Kidney glomerular epithelial cell (primary cell): ENCODE measurements around the gene PHF13.
"Not testable (repeated sequence)": the region's sequence is repeated elsewhere in the genome, so short reads cannot be mapped to it uniquely, and the experiment has no call there.

ENCODE experiments used
- DNase-seq: peaks from one replicate; lab custom pipeline; 2025; lab: John Stamatoyannopoulos, UW

Gene PHF13

DNA sequence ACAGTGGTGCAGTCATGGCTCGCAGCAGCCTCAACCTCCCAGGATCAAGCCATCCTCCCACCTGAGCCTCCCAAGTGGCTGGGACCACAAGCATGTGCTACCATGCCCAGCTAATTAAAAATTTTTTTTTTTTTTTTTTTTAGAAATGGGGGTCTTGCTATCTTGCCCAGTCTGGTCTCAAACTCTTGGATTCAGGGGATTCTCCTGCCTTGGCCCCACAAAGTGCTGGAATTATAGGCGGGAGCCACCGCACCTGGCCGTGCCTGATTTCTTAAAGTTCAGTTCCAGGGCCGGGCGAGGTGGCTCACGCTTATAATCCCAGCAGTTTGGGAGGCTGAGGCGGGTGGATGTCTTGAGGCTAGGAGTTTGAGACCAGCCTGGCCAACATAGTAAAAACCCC, 17.5 kb downstream of the PHF13 start:
- DNase-seq: no peak

DNA sequence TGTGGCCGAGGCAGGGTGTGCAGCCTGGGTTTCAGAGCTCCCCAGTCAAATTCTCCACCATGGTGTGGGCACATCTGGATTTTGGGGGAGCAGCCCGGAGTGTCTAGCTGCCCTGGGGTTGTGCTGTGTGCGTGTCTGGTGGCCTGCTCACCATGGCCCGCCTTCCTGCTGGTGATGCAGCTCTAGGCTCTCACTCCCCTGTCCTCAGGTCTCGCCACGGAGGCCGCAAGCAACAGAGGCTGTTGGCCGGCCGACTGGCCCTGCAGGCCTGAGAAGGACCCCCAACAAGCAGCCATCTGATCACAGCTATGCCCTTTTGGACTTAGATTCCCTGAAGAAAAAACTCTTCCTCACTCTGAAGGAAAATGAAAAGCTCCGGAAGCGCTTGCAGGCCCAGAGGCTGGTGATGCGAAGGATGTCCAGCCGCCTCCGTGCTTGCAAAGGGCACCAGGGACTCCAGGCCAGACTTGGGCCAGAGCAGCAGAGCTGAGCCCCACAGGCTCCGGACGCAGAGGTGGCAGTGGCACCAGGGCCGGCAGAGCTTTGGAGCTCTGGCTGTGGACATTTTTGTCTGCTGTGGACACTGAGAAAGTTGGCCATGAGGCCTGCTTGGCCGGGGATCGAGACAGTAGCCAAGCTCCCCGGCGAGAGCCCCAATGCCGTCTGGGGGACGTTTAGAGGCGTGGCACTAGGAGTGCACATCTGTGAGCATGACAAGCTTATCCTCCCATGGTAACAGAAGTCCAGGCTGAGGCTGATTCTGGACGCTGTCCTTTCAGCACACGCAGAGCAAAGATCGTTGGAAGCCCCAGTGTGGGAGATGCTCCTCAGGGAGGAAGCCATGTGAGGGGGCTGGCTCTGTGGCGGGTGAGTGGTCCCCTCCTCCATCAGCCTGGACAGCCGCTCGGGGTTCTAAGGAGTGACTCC, 19.3 kb downstream of the PHF13 start:
- DNase-seq: no peak

DNA sequence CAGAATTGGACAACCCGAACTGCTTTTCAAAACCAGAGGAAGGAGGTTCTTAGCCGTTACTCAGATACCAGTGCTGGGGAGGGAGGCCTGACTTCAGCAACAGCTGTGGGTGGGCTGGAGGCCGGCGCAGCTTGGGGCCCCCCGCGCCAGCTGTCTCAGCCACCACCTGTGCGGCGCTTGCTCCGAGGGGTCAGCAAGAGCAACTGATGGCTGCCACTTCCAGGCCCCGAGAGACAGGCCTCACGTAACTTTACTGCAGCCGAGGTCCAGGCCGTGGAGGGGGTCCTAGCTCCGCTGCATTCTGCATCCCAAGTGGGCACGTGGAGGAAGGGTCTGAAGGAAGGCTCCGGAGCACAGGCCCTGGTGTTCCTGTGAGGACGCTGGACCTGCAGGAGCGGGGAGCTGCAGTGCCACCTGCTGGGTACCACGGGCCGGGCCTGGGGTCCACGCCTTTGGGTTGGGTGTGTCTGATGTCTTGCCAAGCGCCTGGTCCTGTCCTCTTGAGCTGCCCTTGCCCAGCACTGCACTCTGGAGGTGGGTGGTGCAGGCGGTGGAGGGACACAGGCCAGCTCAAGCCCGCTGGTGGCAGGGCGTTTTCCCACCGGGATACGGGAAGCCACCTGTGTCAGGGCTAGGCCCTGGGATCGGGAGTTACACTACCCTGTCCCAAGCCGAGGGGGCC, 21.0 kb downstream of the PHF13 start:
- no peak for DNase-seq

DNA sequence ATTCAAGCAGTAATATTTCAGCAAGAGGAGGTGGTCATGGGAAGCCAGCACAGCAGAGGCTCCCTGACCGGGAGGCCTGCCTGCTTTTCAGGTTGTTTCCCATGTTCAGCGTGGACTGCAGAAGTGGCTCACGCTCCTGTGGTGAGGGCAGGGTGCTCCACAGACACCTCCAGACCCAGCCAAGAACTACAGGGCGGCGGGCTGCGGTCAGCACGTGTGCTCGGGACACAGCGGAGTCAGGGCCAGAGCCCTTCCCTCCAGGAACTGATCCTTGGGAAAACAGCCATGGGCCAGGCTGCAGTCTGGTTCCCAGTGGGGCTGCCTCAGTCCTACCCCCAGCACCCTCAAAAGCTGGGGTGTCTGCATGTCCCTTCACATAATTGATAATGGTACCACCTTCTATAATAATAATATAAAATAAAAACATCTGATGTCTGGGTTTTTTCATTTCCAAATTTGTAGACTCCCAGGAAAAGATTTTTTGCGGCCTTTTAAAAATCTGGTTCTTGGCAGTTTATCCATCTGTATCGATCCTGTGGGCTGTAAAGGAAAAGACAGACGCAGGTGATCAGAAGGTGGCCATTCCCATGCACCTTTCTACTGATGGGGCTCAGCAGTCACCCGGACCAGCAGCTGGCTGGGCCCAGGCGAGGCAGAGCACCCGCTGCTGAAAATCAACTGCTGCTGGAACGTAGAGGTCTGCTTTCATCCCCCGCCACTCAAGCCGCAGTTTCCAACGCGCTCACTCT, 21.8 kb downstream of the PHF13 start:
- DNase-seq: no peak

DNA sequence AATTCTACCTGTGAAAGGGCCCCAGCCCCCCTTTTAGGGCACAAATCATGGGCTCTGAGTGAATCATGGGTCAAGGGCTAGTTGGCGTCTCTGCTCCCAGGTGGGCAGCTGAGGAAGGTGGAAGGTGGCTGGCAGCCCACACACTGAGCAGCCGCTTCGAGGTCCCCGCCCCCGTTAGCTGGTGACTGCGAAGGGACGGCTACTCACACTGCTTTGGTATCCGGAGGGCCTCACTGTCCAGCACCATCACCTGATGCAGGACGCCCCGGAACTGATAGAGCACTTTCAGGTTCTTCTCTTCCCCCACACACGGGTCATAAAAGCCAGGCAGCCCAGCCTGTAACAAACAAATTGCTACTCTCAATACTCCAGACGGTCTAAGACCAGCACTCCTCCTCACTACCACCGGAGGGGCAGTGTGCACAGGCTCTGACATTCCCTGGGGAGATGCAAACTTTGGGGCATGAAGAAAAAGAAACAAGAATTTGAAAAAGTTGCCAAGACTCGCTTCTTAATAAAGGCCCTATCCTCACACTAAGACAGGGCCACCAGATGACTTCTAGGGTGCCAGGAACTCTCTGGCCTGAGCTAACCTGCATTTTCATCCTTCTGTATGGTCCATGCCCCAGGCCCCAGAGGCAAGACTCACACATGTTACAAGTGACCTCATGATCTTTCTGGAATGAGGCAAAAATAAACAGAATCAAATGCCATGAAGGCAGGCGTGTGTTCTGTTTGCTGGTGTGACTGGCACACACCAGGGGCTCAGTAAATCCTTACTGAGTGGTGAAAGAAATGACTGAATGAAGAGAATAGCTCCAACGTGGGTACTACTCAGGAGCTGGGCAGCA, 22.6 kb downstream of the PHF13 start:
- no peak for DNase-seq

DNA sequence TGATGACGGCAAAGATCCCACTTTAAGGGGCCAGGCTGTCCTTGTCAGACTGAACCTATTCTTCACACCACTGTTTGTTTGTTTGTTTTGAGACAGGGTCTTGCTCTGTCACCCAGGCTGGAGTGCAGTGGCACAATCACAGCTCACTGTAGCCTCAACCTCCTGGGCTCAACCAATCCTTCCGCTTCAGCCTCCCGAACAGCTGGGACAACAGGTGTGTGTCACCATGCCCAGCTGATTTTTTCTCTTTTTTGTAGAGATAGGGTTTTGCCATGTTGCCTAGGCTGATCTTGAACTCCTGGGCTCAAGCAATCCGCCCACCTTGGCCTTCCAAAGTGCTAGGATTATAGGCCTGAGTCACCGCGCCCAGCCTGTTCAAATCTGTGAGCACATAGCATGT, 23.2 kb downstream of the PHF13 start:
- DNase-seq: not testable (repeated sequence)

DNA sequence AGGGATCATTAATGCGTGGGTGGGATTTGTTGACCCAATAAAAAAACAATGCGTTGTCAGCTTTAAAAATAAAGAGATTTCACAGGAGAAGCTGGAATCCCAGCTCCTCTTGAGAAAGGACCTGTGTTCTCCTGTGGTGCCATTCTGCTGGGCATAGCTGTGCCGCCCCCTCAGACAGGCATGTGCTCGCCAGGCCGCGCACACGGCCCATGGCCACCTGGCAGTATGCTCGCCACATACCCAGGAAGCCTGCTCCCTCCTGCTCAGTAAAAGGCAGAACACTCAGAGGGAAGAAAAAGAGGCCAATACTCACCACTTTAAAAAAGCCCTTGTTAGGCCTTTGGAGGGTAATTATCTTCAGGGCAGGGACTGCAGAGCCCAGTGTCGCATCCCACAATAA, 24.2 kb downstream of the PHF13 start:
- no peak for DNase-seq

DNA sequence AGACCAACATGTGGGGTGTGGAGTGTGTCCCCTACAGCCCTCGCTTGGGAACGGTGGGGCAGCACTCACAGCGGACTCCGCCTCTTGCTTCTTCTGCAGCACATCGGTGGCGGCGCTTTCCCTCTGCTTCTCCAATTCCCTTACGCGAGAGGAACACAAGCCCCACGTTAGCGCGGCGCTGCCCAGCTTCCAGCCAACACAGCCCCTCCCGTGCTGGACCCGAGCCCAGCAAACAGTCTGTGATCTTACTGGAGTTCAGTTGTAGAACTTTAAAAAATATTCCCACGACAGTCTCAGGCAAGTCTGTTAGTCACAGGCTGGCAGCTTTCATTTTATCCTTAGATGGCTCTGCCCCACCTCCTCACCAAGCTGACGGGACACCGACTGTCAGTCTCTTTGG, 24.7 kb downstream of the PHF13 start:
- peak; percentile 11 for DNase-seq

DNA sequence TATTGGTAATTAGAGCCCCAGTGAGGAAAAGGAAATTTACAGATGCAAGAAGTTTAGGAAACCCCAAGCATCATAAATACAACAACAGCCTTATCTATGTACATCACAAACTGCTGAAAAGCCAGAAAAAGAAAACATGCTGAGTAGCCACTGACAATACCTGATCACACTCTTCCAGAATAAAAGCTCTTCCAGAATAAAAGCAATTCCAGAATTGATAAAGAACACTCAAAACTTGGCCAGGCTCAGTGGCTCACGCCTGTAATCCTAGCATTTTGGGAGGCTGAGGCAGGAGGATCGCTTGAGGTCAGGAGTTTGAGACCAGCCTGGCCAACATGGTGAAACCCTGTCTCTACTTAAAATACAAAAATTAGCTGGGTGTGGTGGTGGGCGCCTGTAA, 27.3 kb downstream of the PHF13 start:
- DNase-seq: not testable (repeated sequence)

DNA sequence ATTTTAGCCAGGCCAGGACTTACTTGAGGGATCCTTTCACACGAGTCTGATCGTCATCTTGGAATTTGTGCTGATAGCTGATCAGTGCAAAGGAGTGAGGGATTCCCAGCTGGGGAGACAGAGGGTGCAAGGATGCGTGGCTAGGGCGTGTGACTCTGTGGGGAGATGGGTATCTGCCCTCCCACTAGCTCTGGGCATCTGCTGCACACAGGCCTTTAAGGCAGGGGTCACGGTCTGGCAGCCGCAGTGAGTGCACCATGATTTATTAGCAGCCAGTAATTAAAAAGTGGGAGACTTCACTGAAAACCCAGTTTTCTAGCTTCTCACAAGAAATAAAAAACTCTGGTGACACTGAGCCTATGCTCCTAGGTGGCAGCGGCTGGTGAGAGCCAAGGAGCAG, 31.5 kb downstream of the PHF13 start:
- peak; percentile 76 for DNase-seq

DNA sequence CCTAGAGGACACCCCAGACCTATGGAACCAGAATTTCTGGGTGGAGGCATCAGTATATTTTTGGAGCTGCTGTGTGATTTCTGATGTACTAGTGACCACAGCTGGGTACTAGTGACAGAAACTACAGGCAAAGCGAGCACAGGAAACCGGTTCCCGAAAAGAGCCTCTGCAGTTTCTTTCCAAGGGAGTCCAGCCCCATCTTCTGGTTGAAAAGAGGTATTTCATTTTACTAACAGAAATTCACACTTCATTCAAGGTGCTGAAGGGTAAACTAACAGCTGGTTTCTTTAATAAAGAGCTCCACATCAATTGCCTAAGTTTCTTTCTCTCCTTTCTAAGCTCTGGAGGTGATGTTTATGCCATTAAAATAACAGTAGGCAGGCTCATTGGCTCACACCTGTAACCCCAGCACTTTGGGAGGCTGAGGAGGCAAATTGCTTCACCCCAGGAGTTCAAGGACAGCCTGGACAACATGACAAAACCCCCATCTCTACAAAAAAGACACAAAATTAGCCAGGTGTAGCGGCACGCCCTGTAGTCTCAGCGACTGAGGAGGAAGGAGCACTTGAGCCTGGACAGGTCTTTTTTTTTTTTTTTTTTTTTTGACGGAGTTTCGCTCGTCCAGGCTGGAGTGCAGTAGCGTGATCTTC, 33.1 kb downstream of the PHF13 start:
- peak; percentile 50 for DNase-seq

DNA sequence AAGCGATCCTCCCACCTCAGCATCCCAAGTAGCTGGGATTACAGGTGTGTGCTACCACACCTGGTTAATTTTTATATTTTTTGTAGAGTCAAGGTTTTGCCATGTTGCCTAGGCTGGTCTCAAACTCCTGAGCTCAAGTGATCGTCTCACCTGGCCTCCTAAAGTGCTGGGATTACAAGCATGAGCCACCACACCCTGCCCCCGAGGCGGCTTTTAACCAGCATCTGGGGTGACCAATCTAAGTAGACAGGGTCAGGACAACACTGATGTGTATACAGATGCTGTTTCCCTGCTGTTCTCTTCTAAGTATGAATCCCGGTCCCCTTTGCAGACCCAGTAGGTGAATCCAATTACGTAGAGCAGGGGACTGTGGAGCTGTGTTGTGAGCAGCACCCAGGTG, 35.0 kb downstream of the PHF13 start:
- no peak for DNase-seq

DNA sequence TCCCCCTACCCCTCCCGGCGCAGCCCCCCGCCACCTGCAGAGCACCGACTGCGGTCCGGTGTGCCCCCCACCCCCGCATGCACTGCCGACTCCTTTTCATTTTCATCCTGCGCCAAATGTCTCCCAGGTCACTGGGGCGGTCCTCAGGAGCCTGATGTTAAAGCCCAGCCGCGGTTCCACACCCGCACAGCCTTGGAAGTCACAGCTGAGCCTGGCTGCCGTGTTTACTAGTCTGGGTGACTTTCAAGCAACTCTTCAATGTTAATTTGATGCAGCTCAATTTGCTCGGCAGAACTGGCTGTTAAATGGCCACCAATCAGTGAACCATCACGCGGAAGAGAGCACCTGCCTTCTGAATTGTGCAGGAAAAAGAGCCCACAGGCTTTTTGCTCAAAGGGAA, 38.4 kb downstream of the PHF13 start:
- no peak for DNase-seq

DNA sequence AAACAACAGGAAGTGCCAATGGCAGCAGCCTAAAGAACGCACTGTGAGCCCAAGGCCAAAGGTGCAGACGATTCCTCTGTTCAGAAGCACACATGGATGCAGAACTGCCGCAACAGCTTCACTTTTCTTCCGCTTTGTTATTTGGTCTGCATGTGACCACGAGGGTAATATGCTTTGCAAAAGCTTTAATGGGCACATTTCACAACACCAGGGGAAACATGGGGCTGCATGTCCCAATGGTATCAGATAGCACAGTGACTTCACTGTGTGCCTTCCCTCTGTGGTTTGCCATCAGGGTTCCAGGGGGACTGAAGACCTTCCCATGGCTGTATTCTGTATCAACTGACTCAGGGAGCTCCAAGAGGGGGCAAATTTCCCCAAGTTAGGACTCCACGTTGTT, 39.5 kb downstream of the PHF13 start:
- DNase-seq: no peak

DNA sequence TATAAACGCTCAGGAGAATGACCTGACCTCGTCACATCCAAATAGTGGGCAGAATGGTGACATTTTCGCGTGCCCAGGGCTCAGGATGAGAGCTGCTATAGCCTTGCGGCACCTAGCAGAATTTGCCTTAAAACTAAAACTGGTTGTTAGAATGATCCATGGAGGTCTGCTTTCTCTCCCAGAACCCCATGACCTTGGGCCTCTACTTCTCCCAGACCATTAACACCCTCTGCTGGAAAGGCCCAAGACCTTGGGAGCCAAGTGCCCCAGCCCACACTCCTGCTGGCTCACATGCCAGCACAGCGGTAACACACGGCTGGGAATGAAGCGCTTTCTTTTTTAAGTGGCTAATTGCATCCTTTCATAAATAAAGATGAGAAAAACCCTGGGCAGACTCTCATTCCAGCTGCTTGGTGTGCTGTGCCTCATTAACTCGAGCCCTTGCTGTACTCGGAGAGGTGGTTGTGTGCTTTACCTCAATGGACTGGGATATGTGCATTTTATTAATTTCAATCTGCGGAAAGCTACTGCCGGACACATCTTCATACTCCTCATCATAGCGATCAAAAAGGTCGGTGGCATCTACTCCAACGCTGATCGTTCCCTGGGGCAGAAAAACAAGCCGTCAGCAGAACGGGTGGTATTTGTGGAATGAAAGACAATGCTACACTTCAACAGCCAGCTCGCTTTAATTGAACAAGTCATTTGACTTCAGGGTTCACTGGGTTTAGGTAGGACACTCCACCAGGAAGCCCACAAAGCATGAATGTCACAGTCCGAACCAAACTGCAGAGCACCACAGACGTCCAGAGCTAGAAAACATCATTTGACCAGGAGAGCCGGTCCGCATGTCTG, 40.1 kb downstream of the PHF13 start:
- DNase-seq: peak; percentile 87

DNA sequence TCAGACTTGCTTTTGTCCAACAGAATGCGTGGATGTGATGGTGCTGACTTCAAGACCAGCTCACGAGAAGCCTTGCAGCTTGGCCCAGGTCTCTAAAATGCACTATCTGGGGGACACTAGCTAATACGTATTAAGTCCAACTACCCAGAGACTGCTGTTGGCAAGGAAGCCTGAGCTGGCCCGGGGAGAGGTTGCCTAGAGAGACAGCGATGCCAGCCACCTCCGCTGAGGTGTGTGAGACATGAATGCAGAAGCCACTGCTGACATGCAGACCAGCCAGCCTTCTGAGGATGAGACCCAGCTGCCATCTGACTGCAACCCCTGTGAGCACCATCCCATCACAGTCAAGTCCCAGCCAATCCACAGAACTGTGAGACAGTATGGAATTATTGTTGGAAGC, 43.6 kb downstream of the PHF13 start:
- DNase-seq: no peak

DNA sequence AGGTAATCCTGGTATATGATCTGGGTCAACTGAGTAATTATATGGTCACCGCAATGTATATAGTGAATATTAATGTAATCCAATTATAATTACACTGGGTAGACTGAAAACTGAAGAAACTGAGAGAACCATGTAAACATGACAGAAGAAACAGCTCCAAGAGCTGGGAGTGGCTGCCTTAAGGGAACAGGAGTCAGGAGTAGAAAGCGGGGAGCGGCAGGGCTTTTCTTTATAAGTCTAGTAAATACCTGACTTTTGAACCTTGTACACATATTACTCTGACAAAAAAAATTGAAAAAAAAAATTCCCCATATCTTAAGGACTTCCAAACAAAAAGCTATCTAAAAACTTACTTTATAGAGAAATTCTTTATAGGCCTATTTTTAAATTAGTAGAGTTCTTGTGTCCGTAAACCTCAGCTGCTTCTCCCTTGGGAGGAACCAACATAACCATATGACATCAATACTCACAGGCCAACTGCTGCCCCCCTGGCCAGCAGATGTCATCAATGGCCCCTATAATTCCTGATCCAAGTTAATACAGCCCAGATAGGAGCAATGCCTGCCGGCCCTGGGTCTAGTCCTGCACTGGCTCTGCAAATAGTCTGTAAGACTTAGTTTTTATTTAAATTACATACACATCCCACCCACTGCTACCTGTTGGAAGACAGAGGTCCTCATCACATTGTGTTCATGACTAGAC, 45.0 kb downstream of the PHF13 start:
- DNase-seq: no peak

DNA sequence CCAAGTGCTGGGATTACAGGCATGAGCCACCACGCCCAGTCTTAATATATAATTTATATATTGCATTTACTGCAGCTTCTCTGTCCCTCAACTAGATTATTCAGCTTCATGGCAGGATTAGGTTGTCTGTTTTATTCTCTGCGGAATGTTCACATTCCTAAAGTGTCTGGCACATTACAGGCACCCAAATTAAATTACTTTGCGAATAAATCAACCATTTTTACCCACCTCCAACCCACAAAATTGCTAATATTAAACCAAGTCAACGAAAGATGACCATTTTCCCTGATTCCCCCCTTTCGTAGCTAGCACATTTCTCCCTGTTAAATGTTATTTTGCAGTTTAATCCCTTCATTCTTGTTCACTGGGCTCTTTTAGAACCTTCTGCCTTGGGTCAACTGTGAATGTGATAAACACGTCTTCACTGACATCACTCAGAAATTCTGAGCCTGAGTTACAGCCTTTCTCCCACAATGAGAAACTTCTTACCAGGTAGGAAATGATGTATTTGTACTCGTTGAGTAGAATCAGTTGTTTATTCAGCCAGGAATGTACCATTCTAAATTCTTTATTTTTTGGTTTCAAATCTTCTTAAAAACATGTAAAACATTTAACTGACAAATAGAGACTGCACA, 47.0 kb downstream of the PHF13 start:
- peak; percentile 51 for DNase-seq

DNA sequence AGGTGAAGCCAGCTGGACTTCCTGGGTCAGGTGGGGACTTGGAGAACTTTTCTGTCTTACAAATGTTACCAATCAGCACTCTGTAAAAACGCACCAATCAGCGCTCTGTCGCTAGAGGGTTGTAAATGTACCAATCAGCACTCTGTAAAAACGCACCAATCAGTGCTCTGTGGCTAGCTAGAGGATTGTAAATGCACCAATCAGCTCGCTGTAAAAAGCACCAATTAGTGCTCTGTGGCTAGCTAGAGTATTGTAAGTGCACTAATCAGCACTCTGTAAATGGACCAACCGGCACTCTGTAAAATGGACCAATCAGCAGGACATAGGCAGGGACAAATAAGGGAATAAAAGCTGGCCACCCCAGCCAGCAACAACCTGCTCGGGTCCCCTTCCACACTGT, 48.9 kb downstream of the PHF13 start:
- DNase-seq: not testable (repeated sequence)
